Right ventricle myocardium inferior (tissue), 1 donor: ENCODE measurements around the gene DDIAS. TPM values are rescaled to one million over a fixed set of nuclear protein-coding genes. Genes with fewer than 3 reads are reported as not detected.
"Not testable (repeated sequence)": the region's sequence is repeated elsewhere in the genome, so short reads cannot be mapped to it uniquely, and the experiment has no call there.

ENCODE experiments used
- ATAC-seq: fragments of 200-7000 bp; cut with Tn5 transposase; one replicate; pipeline ENCODE4 v1.9.1; 2020; ENCODE audit warnings: mild to moderate bottlenecking, moderate library complexity
- DNase-seq: peaks from one replicate; pipeline ENCODE4 v3.0.0; 2021; ENCODE audit errors: missing footprints
- intact Hi-C: fragments of 100-400 bp; cut with DNase I; formaldehyde crosslinking; loops from one replicate; pipeline ENCODE4 v1.11.0; 2022
- total RNA-seq: library from RNA; stranded (reverse); fragmentation: NEBNext Ultra II Directional; extraction: Animal tissue kit (Norgen Biotek cat#: 25700); gene quantifications from one replicate; pipeline ENCODE4 v1.2.1, GENCODE V29; 2021
- donor health status: DM: no; HTN: yes; CAD: no; lungs with severe emphysema.

The DDIAS gene
- total RNA-seq, 1 donor from 2014 or later, result 0.95 TPM

- DNase-seq (no peak), ATAC-seq (no peak)
- intact Hi-C loops, result no loop called here
These were observed 42.7 kb downstream of the DDIAS start for GRCh38 chr11:82944198-82944597.

DNA sequence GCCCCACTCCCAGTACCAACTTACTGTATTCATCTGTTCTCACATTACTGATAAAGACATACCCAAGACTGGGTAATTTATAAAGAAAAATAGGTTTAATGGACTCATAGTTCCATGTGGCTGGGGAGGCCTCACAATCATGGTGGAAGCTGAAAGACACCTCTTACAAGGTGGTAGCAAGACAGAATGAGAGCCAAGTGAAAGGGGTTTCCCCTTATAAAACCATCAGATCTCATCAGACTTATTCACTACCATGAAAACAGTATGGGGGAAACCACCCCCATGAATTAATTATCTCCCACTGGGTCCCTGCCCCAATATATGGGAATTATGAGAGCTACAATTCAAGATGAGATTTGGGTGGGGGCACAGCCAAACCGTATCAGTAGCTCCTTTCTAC lies 43.5 kb downstream of the DDIAS start:
- DNase-seq, intact Hi-C loops, ATAC-seq: not testable (repeated sequence)

DNA sequence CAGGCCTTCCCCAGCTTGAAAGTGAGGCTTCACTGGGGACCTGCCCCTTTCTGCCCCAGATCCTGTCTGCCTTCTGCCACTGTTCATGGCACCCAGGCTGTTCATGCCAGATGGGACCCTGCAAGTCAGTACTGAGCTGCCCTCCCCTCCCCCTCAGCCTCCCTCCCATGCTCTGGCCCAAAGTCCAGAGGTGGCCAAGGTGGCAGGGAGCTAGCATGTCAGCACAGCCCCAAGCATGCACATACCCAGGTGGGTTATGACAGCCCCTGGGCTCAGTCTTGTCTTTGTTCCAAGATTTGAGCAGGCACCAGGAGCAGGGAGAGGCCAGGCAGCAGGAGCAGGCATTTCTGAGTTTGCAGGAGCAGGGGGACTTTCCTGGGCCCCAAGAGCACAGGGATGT lies 44.1 kb downstream of the DDIAS start:
- no peak for DNase-seq
- ATAC-seq, result no peak
- intact Hi-C loops, result no loop called here

DNA sequence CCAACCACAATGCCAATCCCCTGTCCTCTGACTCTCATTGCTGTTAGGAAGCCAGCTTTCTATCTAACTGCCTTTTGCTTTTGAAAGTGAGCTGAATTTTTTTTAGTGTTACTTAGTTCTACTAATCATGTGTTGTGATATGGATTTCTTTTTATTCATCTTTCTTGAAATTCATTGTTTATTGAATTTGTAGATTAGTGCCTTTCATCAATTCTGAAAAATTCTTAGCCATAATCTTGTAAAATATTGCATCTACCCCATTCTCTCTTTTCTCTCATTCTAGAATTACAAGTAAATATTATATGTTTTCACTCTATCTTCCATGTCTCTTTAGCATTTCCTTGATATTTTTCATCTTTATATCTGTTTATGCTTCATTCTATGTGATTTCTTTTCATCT lies 47.8 kb downstream of the DDIAS start:
- intact Hi-C loops, result no loop called here
- DNase-seq (no peak), ATAC-seq (no peak)

DNA sequence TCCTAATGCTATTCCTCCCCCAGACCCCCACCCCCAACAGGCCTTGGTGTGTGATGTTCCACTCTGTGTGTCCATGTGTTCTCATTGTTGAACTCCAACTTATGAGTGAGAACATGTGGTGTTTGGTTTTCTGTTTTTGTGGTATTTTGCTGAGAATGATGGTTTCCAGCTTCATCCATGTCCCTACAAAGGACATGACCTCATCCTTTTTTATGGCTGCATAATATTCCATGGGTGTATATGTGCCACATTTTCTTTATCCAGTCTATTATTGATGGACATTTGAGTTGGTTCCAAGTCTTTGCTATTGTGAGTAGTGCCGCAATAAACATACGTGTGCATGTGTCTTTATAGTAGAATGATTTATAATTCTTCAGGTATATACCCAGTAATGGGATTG lies 49.0 kb downstream of the DDIAS start:
- DNase-seq, ATAC-seq, intact Hi-C loops: not testable (repeated sequence)

DNA sequence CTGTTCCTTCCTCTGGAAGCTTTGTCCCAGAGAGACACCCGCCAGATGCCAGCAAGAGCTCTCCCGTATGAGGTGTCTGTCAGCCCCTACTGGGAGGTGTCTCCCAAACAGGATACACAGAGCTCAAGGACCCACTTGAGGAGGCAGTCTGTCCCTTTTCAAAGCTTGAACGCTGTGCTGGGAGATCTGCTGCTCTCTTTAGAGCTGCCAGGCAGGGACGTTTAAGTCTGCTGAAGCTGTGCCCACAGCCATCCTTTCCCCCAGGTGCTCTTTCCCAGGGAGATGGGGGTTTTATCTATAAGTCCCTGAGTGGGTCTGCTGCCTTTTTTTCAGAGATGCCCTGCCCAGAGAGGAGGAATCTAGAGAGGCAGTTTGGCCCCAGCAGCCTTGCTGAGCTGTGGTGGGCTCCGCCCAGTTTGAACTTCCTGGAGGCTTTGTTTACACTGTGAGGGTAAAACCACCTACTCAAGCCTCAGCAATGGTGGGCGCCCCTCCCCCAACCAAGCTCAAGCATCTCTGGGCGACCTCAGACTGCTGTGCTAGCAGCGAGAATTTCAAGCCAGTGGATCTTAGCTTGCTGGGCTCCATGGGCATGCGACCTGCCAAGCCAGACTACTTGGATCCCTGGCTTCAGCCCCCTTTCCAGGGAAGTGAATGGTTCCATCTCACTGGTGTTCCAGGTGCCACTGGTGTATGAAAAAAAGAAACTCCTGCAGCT lies 54.4 kb downstream of the DDIAS start:
- DNase-seq, ATAC-seq, intact Hi-C loops: not testable (repeated sequence)

DNA sequence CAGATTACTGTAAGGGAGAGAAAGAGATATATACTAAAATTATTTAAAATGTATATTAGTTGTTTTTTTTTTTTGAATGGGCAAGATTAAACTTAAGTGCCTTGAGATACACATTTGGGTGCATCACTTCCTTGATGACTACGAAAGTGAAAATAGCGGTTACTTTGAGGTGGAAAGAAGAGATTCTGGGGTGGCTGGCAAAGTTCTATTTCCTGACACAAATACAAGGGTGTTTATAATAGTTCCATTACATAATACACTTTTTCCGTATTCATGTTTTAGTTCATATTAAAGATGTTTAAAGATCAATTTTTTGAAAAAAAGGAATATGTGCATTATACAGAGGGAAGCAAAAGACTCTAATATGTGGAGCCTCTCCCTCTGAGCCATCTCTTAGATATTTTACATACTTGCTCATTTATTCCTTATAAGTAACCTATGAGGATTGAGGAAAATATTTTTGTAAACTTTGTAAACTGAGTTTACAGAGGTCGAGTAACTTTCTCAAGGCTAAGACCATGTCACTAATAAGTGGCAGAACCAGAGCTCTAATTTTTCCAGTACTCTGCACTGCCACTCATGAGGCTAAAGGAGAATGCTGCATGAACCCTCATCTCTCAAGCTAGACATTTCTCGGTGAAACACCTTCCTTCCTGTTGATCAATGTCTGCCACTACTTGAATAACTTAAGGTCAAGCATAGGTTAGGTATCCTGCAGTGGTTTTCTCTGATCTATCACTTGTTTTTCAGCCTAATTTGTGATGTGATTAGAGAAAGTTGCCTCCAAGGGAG lies 58.6 kb downstream of the DDIAS start:
- no peak for ATAC-seq
- intact Hi-C loops, result no loop called here
- no peak for DNase-seq

DNA sequence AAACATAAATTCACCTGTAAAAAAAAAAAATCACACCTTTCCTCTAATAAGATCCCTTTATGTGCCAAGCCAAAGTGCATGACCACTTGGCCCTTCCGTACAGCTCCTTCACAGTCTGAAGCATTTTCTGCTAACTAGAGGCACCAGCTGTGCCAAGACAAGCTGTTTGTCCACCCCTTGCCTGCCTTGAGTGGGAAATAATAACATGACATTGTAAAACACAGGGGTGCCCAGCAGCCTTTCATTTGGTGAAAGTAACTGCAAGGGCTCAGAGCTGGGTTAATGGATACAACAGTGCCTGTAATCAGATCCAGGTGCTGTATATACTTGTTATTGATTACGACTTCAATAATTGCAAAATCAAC lies 59.2 kb downstream of the DDIAS start:
- DNase-seq (no peak), ATAC-seq (no peak)
- intact Hi-C loops, result no loop called here

DNA sequence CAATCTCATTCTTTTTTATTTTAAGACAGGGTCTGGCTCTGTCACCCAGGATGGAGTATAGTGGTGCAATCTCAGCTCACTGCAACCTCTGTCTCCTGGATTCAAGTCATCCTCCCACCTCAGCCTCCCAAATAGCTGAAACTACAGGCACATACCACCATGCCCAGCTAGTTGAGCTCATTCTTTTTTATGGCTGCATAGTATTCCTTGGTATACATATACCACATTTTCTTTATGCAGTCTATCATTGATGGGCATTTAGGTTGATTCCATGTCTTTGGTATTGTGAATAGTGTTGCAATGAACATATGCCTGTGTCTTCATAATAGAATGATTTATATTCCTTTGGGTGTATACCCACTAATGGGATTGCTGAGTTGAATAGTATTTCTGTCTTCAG lies 60.5 kb downstream of the DDIAS start:
- intact Hi-C loops, ATAC-seq, DNase-seq: not testable (repeated sequence)

DNA sequence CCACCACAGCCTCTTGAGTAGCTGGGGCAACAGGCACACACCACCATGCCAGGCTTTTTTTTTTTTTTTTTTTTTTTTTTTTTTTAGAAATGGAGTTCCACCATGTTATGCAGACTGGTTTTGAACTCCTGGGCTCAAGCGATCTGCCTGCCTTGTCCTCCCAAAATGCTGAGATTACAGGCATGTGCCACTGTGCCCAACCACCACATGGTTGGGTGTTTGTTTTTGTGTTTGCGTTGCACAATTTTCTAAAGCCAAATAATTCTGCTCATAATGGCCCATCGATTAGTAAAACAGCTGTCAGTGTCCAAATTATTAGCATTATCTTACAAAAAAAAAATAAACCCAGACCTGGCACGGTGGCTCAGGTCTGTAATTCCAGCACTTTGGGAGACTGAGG lies 65.8 kb downstream of the DDIAS start:
- intact Hi-C loops, result no loop called here
- no peak for ATAC-seq
- no peak for DNase-seq

DNA sequence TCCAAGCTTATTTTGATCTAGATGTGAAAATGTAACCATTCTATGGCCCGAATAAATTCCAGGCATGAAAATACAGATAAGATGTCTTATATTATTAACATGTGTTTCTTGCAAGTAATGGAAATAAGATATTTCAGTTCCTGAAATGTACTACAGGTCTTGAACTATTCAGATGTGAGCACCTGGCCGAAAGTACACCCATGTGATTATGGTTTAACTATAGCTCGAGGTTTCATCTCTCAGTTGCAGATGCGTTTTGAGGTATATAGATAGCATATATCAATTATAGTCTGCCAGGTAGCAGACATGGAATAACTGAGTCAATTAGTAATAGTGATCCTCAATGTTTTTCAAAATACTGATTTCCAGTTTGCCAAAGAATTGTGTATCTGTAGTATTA lies 68.3 kb downstream of the DDIAS start:
- ATAC-seq, result no peak
- intact Hi-C loops, result no loop called here
- no peak for DNase-seq

- DNase-seq, ATAC-seq, intact Hi-C loops: not testable (repeated sequence)
These were observed 69.1 kb downstream of the DDIAS start for GRCh38 chr11:82970507-82971083.

- ATAC-seq, intact Hi-C loops, DNase-seq: not testable (repeated sequence)
These were observed 70.0 kb downstream of the DDIAS start for GRCh38 chr11:82971519-82971946.

GRCh38 chr11:82972103-82972502 lies 70.6 kb downstream of the DDIAS start:
- no peak for ATAC-seq
- intact Hi-C loops, result no loop called here
- no peak for DNase-seq

- intact Hi-C loops, result no loop called here
- DNase-seq, result no peak
- ATAC-seq, result no peak
These were observed 72.6 kb downstream of the DDIAS start for GRCh38 chr11:82974135-82974534.

- no peak for ATAC-seq
- intact Hi-C loops, result no loop called here
- no peak for DNase-seq
These were observed 73.3 kb downstream of the DDIAS start for GRCh38 chr11:82974851-82975250.

DNA sequence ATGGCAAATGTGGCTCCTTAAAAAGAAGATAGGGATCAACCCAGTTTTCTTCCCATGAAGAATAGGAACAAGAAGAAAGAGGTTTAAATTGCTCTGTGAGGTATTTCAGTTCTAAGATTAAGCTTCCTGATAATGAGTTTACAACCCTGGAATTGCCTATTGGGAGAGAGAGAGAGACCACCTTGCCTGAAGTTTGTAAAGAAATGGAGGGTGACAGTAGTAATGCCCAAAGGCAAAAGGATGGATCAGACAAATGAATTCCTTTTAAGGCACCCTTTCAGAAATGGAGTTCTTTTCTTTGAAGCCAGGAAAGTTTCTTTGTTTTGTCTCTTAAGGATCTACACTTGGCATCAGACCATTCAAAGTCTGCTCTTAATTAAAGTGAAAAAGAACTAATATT lies 74.3 kb downstream of the DDIAS start:
- intact Hi-C loops, result no loop called here
- no peak for DNase-seq
- ATAC-seq, result no peak

GRCh38 chr11:82976786-82977185 lies 75.2 kb downstream of the DDIAS start:
- no peak for DNase-seq
- intact Hi-C loops, result no loop called here
- no peak for ATAC-seq

GRCh38 chr11:82978422-82979099 lies 77.0 kb downstream of the DDIAS start:
- intact Hi-C loops, result no loop called here
- ATAC-seq (no peak), DNase-seq (no peak)
